ENCODE results near the gene CELA3B.
A peak's percentile ranks its signal among the peaks of the same experiment; 100 is the strongest.
"Not testable (repeated sequence)": the region's sequence is repeated elsewhere in the genome, so short reads cannot be mapped to it uniquely, and the experiment has no call there.

CELA3B gene

DNA sequence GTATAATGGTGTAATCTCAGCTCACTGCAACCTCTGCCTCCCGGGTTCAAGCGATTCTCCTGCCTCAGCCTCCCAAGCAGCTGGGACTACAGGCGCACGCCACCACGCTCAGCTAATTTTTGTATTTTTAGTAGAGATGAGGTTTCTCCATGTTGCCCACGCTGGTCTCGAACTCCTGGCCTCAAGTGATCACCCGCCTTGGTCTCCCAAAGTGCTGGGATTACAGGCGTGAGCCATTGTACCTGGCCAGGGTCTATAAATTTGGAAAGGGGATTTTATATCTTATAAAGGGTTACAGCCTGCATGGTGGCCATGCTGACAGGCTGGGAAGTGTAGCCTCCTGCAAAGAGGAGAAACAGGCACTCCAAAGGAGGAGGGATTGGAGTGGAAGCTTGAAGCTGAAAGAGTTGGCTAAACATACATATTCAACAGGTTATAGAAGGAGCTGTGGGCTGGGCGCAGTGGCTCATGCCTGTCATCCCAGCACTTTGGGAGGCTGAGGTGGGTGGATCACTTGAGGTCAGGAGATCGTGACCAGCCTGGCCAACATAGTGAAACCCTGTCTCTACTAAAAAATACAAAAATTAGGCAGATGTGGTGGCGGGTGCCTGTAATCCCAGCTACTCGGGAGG, 37.9 kb downstream of the CELA3B start:
- DNase-seq = not testable (repeated sequence)

DNA sequence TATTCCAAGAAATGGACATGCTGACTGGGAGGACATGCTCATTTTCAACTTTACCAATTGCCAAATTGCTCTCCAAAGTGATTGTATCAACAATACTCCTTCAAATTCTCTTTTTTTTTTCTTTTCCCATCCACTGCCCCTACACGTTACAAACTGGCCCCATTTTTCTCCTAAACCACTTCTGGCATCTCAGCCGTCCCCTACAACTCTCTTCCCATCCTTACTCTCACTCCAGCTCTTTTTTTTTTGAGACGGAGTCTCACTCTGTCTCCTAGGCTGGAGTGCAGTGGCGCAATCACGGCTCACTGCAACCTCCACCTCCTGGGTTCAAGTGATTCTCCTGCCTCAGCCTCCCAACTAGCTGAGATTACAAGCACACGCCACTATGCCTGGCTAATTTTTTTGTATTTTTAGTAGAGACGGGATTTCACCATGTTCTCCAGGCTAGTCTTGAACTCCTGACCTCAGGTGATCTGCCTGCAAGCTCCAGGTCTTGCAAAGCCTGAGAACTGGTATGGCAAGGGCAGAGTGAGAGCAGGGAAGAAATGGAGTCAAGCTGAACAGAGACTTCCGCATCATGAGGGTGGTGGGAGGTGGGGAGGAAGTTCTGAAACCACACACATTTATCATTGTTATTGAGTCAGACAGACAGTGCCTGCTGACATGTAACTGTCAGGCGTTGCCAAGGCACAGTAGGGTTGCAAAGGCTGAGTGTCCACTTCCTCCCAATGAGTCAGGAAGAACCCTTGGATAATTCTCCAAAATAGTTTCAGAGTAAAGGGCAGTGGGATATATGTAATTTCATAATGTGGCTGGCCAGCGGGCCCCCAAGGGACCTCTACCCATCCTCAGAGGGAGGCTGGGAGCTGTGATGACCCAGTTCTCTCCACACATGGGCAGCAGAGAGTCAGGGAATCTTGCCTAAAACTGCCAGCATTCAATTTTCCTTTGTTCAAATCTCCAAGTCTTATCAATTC, 42.0 kb downstream of the CELA3B start:
- DNase-seq = no peak

- DNase-seq = no peak
Observed at GRCh38 chr1:22021061-22021460, 44.2 kb downstream of the CELA3B start.

DNA sequence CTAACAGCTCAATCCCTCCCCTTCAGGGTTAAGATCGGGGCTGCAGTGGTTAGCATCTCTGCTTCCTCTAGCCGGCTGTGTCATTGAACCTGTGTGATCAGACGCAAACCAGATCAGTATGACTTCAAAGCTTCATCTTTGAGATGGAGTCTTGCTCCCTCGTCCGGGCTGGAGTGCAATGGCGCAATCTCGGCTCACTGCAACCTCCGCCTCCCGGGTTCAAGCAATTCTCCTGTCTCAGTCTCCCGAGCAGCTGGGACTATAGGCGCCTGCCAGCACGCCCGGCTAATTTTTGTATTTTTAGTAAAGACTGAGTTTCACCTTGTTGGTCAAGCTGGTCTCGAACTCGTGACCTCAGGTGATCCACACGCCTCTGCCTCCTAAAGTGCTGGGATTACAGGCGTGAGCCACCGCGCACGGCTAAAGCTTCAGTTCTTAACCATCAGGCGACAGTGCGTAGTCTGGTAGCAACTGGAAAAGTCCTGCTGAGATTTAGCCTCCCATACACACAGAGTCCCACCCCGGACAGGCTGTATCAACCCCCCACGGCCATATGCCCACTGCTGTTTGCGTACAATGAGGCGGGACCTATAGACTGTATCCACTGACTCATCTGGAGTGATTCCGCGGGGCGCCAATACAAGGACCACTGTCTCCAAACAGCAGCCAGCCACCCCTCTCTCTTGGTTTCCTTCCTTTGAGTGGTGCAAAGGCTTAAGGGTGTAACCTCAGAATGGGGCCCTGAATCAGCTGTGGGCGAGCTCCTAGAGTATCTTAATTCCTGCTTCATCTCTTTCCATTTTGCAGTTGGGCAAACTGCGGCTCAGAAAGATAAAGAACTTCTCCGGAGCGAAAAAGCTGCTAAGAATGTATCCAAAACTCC, 47.9 kb downstream of the CELA3B start:
- DNase-seq = peak; percentile 15

DNA sequence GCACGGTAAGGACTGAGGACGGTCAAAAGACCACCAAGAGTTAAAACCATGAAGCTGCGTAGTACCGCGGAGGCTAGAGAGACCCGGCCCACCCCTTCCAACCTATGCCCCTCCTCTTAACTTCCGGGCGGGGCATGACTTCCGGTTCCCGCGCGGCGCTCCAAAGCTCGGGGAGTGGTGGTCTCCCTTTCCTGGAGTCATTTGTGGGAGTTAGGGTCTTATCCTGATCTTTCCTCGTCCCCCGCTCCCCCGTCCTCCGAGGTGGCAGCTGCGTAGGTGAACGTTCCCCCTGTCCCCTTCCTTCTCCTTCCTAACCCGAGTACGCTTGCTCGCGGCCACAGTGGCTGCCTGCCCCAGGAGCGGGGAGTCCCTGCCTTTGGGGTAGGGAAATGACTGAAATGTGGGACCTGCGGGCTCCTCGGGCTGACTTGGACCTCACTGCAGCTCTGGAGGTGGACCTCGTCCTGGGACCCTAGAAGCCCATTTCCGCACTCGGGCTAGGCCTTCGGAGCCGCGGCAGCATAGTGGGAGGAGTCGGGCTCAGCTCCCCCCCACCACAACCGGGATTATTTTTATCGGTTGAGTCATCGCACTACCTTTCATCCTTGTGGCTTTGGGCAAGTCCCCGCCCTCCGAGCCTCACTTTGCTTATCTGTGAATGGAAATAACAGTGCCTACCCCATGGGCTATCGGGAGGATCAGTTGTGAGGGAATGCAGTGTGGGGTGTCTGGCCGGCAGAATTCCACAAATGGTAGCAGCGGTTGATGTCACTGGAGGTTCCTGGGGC, 48.7 kb downstream of the CELA3B start:
- DNase-seq = peak; percentile 56

DNA sequence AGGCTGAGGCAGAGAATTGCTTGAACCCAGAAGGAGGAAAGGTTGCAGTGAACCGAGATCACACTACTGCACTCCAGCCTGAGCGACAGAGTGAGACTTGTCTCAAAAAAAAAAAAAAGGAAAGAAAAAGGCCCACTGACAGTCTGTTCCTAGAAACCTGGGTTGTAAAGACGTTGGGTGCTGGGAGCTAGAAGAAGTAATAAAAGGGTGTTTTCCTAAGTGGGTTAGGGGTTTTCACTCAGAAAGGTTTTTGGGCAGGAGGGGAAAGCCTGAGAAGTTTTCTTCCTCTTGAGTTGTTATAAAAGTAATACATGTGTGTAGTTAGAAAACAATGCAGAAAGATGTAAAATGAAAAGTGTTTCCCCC, 50.1 kb downstream of the CELA3B start:
- no peak for DNase-seq

DNA sequence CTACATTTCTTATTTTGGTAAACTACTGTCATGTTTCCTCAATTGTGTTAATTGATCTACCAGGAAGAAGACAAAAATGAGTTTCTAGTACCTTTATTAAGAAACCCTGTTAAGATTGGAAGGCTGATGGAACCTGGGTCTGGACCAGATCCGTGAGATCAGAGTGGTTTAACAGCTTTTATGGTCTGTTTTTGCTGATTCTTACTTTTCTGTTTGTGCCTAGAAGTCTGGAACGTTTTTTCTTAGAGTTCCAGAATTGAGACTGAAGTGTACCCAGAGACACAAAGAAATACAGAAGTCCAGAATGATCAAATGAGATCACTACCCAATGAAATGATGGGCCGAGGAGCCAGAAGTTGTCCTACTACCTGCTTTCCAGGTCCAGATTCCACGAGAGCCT, 53.2 kb downstream of the CELA3B start:
- DNase-seq = no peak

GRCh38 chr1:22030473-22030872, 53.7 kb downstream of the CELA3B start:
- no peak for DNase-seq

GRCh38 chr1:22031214-22031962, 54.6 kb downstream of the CELA3B start:
- DNase-seq = no peak

DNA sequence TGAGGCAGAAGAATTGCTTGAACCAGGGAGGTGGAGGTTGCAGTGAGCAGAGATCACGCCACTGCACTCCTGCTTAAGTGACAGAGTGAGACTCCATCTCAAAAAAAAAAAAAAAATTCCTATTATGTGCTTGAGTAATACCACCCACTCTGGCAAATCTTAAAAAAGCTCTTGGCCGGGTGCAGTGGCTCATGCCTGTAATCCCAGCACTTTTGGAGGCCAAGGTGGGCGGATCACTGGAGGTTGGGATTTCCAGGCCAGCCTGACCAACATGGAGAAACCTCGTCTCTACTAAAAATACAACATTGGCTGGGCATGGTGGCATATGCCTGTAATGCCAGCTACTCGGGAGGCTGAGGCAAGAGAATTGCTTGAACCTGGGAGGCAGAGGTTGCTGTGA, 58.0 kb downstream of the CELA3B start:
- not testable (repeated sequence) for DNase-seq

DNA sequence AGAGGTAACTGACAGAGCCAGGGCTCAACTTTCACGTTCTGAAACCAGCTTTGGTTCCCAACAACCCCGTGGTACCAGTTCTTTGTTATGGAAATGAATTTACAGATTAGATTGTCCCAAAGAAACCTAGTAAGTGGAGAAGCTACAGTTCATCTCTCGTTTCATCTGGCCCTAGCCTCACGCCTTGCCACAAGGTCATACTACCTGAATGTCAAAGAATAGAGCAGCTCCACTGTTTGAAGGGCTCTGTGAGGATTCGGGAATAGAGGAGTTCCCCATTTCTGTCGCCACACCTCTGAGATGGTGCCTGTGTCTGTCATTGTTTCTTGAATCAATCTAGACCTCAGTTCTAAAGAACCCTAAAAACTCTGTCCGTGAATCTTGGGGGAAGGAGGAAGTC, 60.7 kb downstream of the CELA3B start:
- DNase-seq = no peak

DNA sequence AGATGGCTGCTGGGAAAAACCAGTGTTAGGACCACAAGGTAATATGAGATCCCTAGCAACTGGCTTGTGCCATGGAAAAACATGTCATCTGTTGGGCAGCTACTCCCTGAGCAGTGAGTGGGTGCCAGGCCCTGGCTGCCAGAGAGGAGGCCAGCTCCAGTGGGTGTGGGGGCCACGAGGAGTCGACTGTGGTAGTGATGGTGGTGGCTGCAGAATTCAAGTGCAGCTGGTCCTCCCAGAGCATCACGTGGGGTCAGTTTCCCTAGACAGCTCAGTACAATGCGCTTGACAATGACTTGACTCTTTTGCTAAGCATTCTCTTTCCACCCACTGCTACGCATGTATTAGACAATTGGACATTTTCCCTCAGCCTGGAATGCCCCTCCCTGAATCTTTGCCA, 61.2 kb downstream of the CELA3B start:
- DNase-seq = no peak
